ENCODE data around the gene TMEM82.

- TF ChIP-seq, protein P1, sequence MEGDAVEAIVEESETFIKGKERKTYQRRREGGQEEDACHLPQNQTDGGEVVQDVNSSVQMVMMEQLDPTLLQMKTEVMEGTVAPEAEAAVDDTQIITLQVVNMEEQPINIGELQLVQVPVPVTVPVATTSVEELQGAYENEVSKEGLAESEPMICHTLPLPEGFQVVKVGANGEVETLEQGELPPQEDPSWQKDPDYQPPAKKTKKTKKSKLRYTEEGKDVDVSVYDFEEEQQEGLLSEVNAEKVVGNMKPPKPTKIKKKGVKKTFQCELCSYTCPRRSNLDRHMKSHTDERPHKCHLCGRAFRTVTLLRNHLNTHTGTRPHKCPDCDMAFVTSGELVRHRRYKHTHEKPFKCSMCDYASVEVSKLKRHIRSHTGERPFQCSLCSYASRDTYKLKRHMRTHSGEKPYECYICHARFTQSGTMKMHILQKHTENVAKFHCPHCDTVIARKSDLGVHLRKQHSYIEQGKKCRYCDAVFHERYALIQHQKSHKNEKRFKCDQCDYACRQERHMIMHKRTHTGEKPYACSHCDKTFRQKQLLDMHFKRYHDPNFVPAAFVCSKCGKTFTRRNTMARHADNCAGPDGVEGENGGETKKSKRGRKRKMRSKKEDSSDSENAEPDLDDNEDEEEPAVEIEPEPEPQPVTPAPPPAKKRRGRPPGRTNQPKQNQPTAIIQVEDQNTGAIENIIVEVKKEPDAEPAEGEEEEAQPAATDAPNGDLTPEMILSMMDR (IDR thresholded peaks at IDR 0.05 in 4 of 5, conservative IDR thresholded peaks at IDR 0.05 in 1 of 5), result no peak
- no peak for TF ChIP-seq POLR2A (IDR thresholded peaks at IDR 0.05)
Observed at GRCh38 chr1:15756143-15757015, 14.1 kb downstream of the TMEM82 start.
